ENCODE measurements around the gene LINGO1. TPM values are rescaled to one million over a fixed set of nuclear protein-coding genes. Genes with fewer than 3 reads are reported as not detected.

LINGO1 gene
- total and polyA plus RNA-seq, 2 of the 8 experiments (the other 6 are each of a cell fraction or from before 2014, with no cell fraction given) = 57.1 to 114 TPM

DNA sequence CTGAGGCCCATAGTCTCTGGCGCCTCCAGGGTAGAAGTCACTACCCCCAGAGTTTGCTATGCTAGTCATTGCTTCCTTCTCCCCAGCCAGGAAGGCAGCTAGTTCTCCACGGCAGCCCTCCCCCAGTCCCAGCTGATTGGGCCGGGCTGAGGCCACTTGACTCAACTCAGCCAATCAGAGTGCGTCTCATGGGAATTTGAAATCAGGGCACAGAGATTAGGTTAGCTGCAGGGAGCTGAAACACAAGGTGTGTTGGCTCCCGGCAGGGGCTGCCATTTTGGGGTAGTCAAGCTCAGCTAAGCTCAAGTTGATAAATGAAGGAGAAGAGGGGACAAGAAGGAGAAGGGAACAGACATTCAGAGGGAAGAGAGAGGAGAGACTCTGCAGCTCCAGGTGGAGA is 32.8 kb downstream of the LINGO1 start:
- CTCF ChIA-PET (ENCODE audit: partially characterized antibody) = interaction anchor here (1.1 to 17.9 kb wide), 10 partner anchors 8 to 270 kb away, joined by 3 to 161 read pairs (median 6); no protein-coding TSS in a partner anchor
- POLR2A ChIA-PET (ENCODE audit: partially characterized antibody) = interaction anchor here (1.2 to 2.3 kb wide), 3 partner anchors 11 to 34 kb away, joined by 3 to 8 read pairs (median 6); no protein-coding TSS in a partner anchor
- Histone ChIP-seq H3K14ac (ENCODE audit: insufficient read length) (no peak overlapping the region), H2BK12ac (ENCODE audit: low read depth, low read length) (peak overlapping the region; percentile 23; the same call in 1 of the 2 replicates), H3K79me2 (ENCODE audit: control insufficient read depth in 1 of 2, insufficient read depth in 2 of 2, low read length in 2 of 2) (no peaks in the 10 kb centered on the region), H3K79me1 (ENCODE audit: low read depth, low read length) (no peaks in the 10 kb centered on the region), H3K9me3 (ENCODE audit: insufficient read depth in 2 of 2, low read depth in 1 of 2, low read length in 1 of 2) (no peaks in the 10 kb centered on the region), H3K9ac (replicated peaks in 1 of 4; ENCODE audit: extremely low read depth in 1 of 4, low read depth in 3 of 4, low read length in 3 of 4) (no peak overlapping the region; a peak in 1 of 7 replicates), H4K5ac (ENCODE audit: insufficient read length, low read depth, low read length) (no peak overlapping the region), H3K23ac (ENCODE audit: insufficient read length) (no peak overlapping the region), H4K8ac (ENCODE audit: extremely low read depth, insufficient read depth, low read length) (no peak overlapping the region), H3K4me2 (ENCODE audit: insufficient read depth in 1 of 2, low read depth in 2 of 2, low read length in 2 of 2) (peak overlapping the region in 1 of 2 experiments; percentile 11; a peak in 1 of 4 replicates), H3K23me2 (ENCODE audit: low read depth, low read length) (peaks cover 4% of the 10 kb centered on the region; the same call in 1 of the 2 replicates), H3K27me3 (replicated peaks in 1 of 4; ENCODE audit: control insufficient read depth in 3 of 4, extremely low read depth in 1 of 4, insufficient read depth in 3 of 4, low read length in 3 of 4) (no peaks in the 10 kb centered on the region), H2BK5ac (ENCODE audit: low read depth, low read length) (peak overlapping the region; percentile 79; the same call in 1 of the 2 replicates), H2AK5ac (ENCODE audit: low read depth, low read length) (no peak overlapping the region), H3K4me1 (replicated peaks in 1 of 4; ENCODE audit: control insufficient read depth in 3 of 4, insufficient read depth in 4 of 4, low read length in 3 of 4) (peaks cover 3 to 9% (median 4%) of the 10 kb centered on the region in 4 experiments; a peak in 5 of 7 replicates), H2AFZ (ENCODE audit: low read length) (peak overlapping the region; percentile 19; the same call in 1 of the 2 replicates), H3K56ac (replicated peaks; ENCODE audit: insufficient read length, low read depth, low read length) (no peak overlapping the region), H2BK20ac (ENCODE audit: low read length) (peak overlapping the region; percentile 75; the same call in 1 of the 2 replicates), H2BK120ac (replicated peaks; ENCODE audit: low read depth, low read length) (no peak overlapping the region), H3K4ac (replicated peaks; ENCODE audit: insufficient read length, low read depth, low read length) (peak overlapping the region; percentile 46), H2BK15ac (ENCODE audit: low read length) (peak overlapping the region; percentile 83; the same call in 1 of the 2 replicates), H4K91ac (replicated peaks; ENCODE audit: insufficient read length, low read length) (no peak overlapping the region), H3K18ac (ENCODE audit: extremely low read depth, low read length) (peak overlapping the region; percentile 91), H3K4me3 (ENCODE audit: extremely low read depth in 1 of 4, insufficient read depth in 2 of 4, low read depth in 3 of 4, low read length in 4 of 4) (no peak overlapping the region), H3K36me3 (ENCODE audit: control insufficient read depth in 2 of 4, insufficient read depth in 4 of 4, low read length in 3 of 4) (no peaks in the 10 kb centered on the region), H4K20me1 (replicated peaks in 1 of 2; ENCODE audit: control insufficient read depth in 1 of 2, insufficient read depth in 2 of 2, low read length in 2 of 2) (no peaks in the 10 kb centered on the region), H3K27ac (ENCODE audit: low read depth, low read length) (no peak overlapping the region)
- no peak for DNase-seq (ENCODE audit: low read depth in 1 of 2, low spot score in 2 of 2)
- FAIRE-seq = peak; percentile 24
- WGBS, 2 experiments (ENCODE audit: extremely low coverage in 1 of 2, insufficient coverage in 1 of 2, insufficient read length in 1 of 2, insufficient replicate concordance in 2 of 2, low coverage in 1 of 2, low lambda C conversion rate in 2 of 2, missing lambda C conversion rate in 1 of 2) = 79% methylated on average over 5 of the region's 5 CpGs; no CpG with 5 or more reads in 1 of the 2 experiments
- TF ChIP-seq HDAC2 (IDR thresholded peaks at IDR 0.05; ENCODE audit: borderline replicate concordance in 1 of 2, low read depth in 2 of 2, low read length in 2 of 2) = no peak
- no peak for TF ChIP-seq ZNF274 (IDR thresholded peaks at IDR 0.05; ENCODE audit: borderline replicate concordance, extremely low read depth, low read length)
- TF ChIP-seq CEBPB (IDR thresholded peaks at IDR 0.05; ENCODE audit: low read depth, low read length) = no peak
- no peak for TF ChIP-seq POLR2AphosphoS5 (IDR thresholded peaks at IDR 0.05; ENCODE audit: low read depth, low read length)
- no peak for TF ChIP-seq EP300 (IDR thresholded peaks at IDR 0.05; ENCODE audit: borderline replicate concordance in 1 of 2, low read depth in 2 of 2, low read length in 2 of 2)
- TF ChIP-seq, protein P1, sequence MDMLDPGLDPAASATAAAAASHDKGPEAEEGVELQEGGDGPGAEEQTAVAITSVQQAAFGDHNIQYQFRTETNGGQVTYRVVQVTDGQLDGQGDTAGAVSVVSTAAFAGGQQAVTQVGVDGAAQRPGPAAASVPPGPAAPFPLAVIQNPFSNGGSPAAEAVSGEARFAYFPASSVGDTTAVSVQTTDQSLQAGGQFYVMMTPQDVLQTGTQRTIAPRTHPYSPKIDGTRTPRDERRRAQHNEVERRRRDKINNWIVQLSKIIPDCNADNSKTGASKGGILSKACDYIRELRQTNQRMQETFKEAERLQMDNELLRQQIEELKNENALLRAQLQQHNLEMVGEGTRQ (IDR thresholded peaks at IDR 0.05; ENCODE audit: low read length) = peak; percentile 79
- TF ChIP-seq TBP (IDR thresholded peaks at IDR 0.05; ENCODE audit: low read depth, low read length) = peak; percentile 18; the same call in 1 of the 2 replicates
- no peak for TF ChIP-seq SUZ12 (IDR thresholded peaks at IDR 0.05; ENCODE audit: low read length)
- no peak for TF ChIP-seq SIX5 (IDR thresholded peaks at IDR 0.05; ENCODE audit: low read depth, low read length)
- TF ChIP-seq TCF12 (IDR thresholded peaks at IDR 0.05; ENCODE audit: low read depth, low read length) = no peak
- TF ChIP-seq JUND (IDR thresholded peaks at IDR 0.05; ENCODE audit: low read length) = no peak
- no peak for TF ChIP-seq RXRA (IDR thresholded peaks at IDR 0.05; ENCODE audit: insufficient read depth, low read depth, low read length)

All from H1 (cell line).